Measurements from ENCODE around the gene XPO6.

- no peak for TF ChIP-seq CTCF (IDR thresholded peaks at IDR 0.05; ENCODE audit: poor library complexity, severe bottlenecking)
- no peak for TF ChIP-seq RAD21 (conservative IDR thresholded peaks at IDR 0.05)
- no peak for TF ChIP-seq POLR2AphosphoS5 (IDR thresholded peaks at IDR 0.05)
- TF ChIP-seq TAF1 (IDR thresholded peaks at IDR 0.05; ENCODE audit: low read depth), result no peak
- TF ChIP-seq EP300 (conservative IDR thresholded peaks at IDR 0.05; ENCODE audit: poor library complexity, severe bottlenecking), result no peak
- no peak for TF ChIP-seq REST (IDR thresholded peaks at IDR 0.05; ENCODE audit: borderline replicate concordance)
- no peak for TF ChIP-seq EZH2 (IDR thresholded peaks at IDR 0.05; ENCODE audit: borderline replicate concordance, insufficient read depth, low read length, poor library complexity, severe bottlenecking)
- TF ChIP-seq SMC3 (conservative IDR thresholded peaks at IDR 0.05; ENCODE audit: poor library complexity), result no peak
- TF ChIP-seq MXI1 (conservative IDR thresholded peaks at IDR 0.05; ENCODE audit: poor library complexity, severe bottlenecking), result no peak
Observed at GRCh38 chr16:28131743-28132393, 79.9 kb downstream of the XPO6 start.
